Posterior cingulate gyrus (tissue), 11 donors: ENCODE results near the gene ANXA2.
"Not testable (repeated sequence)": the region's sequence is repeated elsewhere in the genome, so short reads cannot be mapped to it uniquely, and the experiment has no call there.

Source experiments
- DNase-seq, 10 donors: peaks; one replicate each; pipeline versions ENCODE4 v3.0.0 to v3.0.0-alpha.2; 2020 to 2021; ENCODE audit warnings: mixed read lengths in 3 of 10
- intact Hi-C: fragments of 100-400 bp; cut with DNase I; formaldehyde crosslinking; loops from one replicate; pipeline ENCODE4 v1.15.1; 2023

The ANXA2 gene

GRCh38 chr15:60349589-60349988 lies 48.2 kb downstream of the ANXA2 start:
- intact Hi-C loops: no loop called here
- no peak for DNase-seq

DNA sequence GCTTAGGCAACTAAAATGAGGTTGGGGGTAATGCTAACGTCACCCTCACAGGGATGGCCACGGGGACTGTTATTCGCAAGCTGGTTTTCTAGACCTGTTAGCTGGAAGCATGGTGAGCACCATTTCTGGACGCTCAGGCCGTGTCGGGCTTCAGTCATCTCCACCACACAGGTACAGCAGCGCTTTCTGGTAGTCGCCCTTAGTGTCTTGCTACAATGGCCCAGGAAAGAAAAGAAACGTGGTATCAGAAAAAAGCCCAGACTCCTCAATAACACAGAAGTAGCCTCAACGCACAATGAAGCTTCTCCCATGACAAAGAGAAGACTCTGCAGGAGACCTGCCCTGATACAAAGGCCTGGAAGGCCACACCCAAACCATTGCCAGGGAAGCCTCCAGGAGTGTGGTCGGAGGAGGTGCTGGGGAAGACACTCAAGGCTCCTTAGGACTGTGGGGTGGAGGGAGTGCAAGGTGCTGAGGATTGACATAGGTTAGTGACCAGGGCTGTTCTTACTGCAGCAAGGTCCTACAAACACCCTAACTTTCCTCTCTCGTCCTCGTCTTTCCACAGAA lies 50.2 kb downstream of the ANXA2 start:
- no peak for DNase-seq
- intact Hi-C loops: no loop called here

DNA sequence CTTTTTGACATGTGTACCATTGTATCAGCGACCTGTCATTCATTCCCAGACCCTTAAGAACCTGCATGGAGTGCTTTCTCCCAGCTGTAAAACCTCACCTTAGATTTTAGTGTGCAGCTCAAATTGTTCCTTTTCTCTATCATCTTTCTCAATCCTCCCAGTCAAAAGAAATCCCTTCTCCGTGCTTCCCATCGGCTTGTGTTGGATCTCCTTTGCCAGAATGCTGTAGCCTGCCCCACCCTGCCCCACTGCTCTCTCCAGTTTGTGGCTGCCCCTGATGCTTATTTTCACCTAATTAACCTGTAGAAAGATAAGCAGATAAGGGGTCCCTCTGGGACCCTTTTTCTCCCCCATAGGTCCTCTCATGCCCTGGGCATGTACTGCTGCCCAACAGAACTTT lies 51.1 kb downstream of the ANXA2 start:
- DNase-seq: no peak
- intact Hi-C loops: no loop called here

DNA sequence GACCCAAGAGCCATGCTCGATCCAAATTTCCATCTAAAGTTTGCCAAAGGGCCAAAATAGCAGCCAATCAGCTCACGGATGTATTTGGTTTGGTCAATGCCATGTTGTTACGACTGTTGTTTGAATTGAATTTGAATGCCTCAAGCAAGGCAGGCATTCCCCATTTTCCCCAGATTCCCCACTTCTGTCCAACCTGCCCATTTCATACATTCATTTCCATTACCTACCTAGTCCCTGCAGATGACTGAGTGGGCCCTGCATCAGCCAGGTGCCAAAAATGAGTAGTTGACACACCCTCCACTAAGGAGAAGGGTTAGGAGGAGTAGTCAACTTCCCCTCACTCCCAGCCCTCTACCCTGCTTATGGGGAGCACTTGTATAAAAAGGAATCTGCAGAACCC lies 51.7 kb downstream of the ANXA2 start:
- intact Hi-C loops: no loop called here
- DNase-seq: no peak

DNA sequence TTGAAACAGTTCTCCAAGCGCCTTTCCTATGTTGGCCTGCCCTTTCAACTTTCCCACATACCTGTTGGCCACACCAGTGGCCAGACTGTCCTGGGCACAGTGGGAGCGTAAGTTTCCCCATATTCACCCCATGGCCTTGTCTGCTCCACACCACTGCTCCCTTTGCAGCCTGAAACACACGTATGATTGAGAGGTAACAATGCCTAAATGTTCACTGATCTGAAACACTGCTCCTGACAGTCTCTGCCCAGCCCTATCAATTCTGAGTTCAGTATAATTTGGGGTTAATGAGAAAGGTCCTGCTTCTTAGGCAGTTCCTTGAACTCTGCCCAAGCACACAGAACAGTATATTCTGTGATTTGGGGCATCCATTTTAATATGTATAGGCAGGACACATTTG lies 52.2 kb downstream of the ANXA2 start:
- no peak for DNase-seq
- intact Hi-C loops: no loop called here

DNA sequence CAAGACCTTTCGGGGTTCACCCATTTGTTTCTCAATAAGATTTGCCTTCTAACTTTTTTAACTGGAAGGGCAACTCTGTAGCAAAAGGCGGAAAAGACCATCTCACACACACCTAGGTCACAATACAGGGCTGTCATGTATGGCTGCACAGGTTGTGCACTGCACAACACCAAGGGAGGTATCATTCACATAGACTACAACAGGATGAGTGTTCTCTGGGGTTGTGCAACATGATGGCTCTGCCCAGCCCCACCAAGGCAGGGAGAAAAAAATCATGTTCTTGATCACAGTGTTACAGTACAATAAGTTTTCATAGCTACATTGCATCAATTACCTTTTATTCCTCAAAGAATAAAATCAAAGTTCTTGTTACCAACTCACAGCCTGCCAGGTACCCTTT lies 52.8 kb downstream of the ANXA2 start:
- no peak for DNase-seq
- intact Hi-C loops: no loop called here

DNA sequence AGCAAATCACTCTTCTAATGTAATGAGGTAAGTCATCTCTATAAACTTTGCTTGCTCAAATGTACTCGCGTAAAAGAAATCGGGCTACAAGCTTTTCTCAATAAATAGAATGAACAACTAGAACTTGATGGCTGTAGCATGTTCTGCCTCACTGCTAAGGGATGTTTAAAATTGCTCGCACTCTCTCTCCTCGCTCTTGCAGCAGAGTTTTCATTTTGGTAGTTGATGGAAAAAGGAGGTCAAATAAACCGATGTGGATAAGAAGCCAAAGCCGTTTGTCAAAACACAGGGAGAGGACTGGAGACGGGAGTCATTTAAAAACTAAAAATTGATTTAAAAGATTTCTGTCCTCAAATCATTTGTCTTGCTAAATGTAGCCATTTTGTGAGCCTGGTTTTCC lies 53.3 kb downstream of the ANXA2 start:
- intact Hi-C loops: no loop called here
- no peak for DNase-seq

DNA sequence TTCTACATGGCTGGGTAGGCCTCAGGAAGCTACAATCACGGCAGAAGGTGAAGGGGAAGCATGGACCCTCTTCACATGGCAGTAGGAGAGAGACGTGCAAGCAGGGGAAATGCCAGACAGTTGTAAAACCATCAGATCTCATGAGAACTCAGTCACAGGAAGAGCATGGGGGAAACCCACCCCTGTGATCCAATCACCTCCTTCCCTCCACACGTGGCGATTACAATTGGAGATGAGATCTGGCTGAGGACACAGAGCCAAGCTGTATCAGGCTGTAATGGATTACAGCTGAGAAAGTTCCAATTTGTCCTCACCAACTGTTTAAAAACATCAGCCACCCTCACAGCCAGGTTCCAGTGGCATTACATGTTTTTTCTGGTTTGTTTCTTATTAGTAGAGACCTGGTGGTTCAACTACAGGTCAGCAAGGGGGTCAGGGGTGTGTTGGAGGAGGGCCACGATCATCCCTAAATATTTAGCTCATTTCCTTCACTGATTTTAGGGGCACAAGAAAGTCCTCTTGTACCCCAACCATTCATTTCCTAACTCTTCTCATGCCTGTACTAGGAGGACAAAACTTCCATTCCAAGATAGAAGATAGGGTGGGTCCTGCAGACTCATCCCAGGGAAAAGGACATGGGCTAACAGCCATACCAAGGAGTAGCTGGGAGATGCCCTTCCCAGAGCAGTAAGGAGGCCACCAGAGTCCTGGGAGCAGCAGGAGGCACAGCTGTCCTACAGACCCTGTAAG lies 54.4 kb downstream of the ANXA2 start:
- intact Hi-C loops: no loop called here
- DNase-seq: no peak

- intact Hi-C loops: no loop called here
- no peak for DNase-seq
Measured at GRCh38 chr15:60340207-60340921, 57.4 kb downstream of the ANXA2 start.

- intact Hi-C loops: no loop called here
- DNase-seq: no peak
Measured at GRCh38 chr15:60339236-60339635, 58.5 kb downstream of the ANXA2 start.

DNA sequence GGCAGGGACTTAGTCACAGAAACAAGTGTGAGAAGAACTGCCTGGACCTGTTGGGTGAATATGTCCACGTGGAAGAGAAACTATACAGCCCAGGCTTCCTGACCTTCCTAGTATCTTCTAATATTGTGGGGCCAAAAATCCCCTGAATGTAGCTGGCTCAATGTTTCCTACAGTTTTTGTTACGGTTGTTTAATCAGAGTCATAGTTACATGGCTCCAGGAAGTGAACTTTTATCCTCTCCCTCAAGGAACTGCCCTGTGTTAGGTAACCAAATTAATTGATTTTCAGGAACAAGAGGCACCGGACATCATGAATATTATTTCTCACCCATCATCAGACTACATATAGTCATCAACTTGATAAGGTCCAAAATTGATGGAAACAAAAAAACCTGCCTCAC lies 59.0 kb downstream of the ANXA2 start:
- no peak for DNase-seq
- intact Hi-C loops: no loop called here

- intact Hi-C loops: no loop called here
Measured at GRCh38 chr15:60337076-60337475, 60.7 kb downstream of the ANXA2 start.

GRCh38 chr15:60335296-60335695 lies 62.5 kb downstream of the ANXA2 start:
- intact Hi-C loops, DNase-seq: not testable (repeated sequence)

More at GRCh38 chr15:60337076-60337475, 60.7 kb downstream of the ANXA2 start:
- no peak for DNase-seq

GRCh38 chr15:60328852-60329443 lies 68.8 kb downstream of the ANXA2 start:
- intact Hi-C loops: loop anchor here (5.0 to 10.0 kb wide), 3 partner anchors 574 to 634 kb away; no protein-coding TSS in a partner anchor
- no peak for DNase-seq

- intact Hi-C loops: loop anchor here (5.0 to 10.0 kb wide), 3 partner anchors 572 to 632 kb away; no protein-coding TSS in a partner anchor
- DNase-seq: peak in 1 of 10 donors; percentile 12
Measured at GRCh38 chr15:60326824-60327654, 70.7 kb downstream of the ANXA2 start.

DNA sequence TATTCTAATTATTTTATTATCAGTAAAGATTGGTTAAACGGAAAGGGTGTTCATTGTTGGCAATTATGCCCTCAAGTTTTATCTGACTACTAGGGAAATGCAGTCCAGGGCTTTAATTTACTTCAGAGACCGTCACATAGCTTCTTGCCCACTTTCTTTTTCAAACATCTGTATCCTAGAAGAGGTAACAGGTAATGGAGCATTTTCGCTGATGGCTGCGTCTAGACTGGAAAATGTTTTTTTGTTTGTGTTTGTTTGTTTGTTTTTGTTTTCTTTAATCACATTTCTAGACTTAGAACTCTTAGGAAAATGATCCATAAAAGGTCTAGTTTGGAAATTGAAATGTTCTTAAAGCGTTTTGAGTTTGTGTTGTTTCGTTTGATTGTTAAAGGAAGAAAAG lies 71.4 kb downstream of the ANXA2 start:
- no peak for DNase-seq
- intact Hi-C loops: loop anchor here (5.0 to 10.0 kb wide), 3 partner anchors 572 to 632 kb away; no protein-coding TSS in a partner anchor

- DNase-seq: no peak
- intact Hi-C loops: loop anchor here (5.0 to 10.0 kb wide), 3 partner anchors 571 to 631 kb away; no protein-coding TSS in a partner anchor
Measured at GRCh38 chr15:60325905-60326304, 71.9 kb downstream of the ANXA2 start.

DNA sequence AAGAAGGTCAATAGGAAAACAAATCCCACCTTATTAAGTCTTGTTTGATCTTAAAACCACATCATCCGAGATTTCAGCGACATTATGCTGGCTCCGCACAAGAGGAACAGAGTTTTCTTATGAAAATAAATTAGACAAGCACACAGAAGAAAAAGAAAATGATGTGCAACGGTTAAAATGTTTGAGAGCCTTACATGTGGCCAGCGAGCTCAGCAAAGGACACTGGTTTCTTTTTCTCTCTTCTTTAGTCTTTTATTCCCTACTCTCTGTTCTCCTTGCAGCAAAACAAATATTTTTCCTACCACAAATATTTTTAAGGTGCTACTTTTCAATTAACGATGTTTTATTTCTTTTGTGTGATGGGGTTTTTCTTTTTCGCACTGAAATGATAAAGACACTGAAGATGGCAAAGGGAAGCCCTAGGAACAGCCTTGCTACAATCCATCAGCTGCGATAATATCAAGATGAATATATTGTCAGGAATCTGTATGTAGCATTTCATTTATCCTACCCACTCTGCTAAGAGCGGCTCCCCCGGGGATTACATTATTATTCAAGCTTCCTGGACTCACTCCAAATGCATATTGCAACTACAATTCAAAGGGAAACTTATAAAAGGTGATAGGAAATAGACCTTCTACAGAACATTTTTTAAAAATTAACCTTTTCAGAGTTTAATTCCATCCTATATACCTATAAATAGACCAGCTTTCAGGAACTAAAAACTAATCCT lies 72.9 kb downstream of the ANXA2 start:
- intact Hi-C loops: loop anchor here (5.0 to 10.0 kb wide), 3 partner anchors 570 to 630 kb away; no protein-coding TSS in a partner anchor
- no peak for DNase-seq

DNA sequence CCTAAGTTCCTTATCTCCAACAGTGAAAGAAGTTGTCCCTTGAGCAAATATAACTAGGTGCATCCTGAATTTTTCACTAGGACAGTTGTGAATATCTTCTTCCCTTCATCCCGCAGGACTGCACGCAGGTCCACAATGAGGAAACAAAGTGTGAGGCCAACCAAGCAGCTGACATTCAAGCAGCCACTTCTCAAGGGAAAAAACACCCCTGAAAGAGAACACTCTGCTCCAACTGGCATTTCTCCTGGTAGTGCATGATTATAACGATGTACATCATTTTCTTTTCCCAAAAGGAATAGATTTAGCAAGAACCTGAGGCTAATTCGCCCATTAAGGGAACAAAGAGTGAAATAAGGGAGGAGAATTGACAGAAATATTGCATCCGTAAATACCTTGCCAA lies 74.5 kb downstream of the ANXA2 start:
- no peak for DNase-seq
- intact Hi-C loops: loop anchor here (10.0 kb wide), 2 partner anchors 569 to 629 kb away; no protein-coding TSS in a partner anchor
